Measurements from ENCODE around the gene FRYL.

The FRYL gene

GRCh38 chr4:48633657-48634056 is 146.4 kb downstream of the FRYL start:
- no peak for TF ChIP-seq CTCF (IDR thresholded peaks at IDR 0.05)
- H3K27ac Mint-ChIP-seq, result no peak overlapping the region
- no peaks in the 10 kb centered on the region for H3K9me3 Mint-ChIP-seq
- no peaks in the 10 kb centered on the region for H3K27me3 Mint-ChIP-seq (ENCODE audit: low read depth, poor library complexity)
- DNase-seq, result no peak
- H3K4me3 Mint-ChIP-seq, result no peak overlapping the region
- H3K36me3 Mint-ChIP-seq (ENCODE audit: low read depth), result peaks cover 3% of the 10 kb centered on the region
- H3K4me1 Mint-ChIP-seq, result no peaks in the 10 kb centered on the region

- no peaks in the 10 kb centered on the region for H3K9me3 Mint-ChIP-seq
- TF ChIP-seq CTCF (IDR thresholded peaks at IDR 0.05), result no peak
- H3K4me1 Mint-ChIP-seq, result no peaks in the 10 kb centered on the region
- peak overlapping the region; percentile 1 for H3K27ac Mint-ChIP-seq
- no peak for DNase-seq
- H3K27me3 Mint-ChIP-seq (ENCODE audit: low read depth, poor library complexity), result no peaks in the 10 kb centered on the region
- peaks cover 8% of the 10 kb centered on the region for H3K36me3 Mint-ChIP-seq (ENCODE audit: low read depth)
- H3K4me3 Mint-ChIP-seq, result no peak overlapping the region
Measured at GRCh38 chr4:48629458-48629857, 150.6 kb downstream of the FRYL start.

- DNase-seq, result no peak
- Mint-ChIP-seq H3K9me3 (no peaks in the 10 kb centered on the region), H3K27ac (no peak overlapping the region), H3K36me3 (ENCODE audit: low read depth) (peaks cover 28% of the 10 kb centered on the region), H3K27me3 (ENCODE audit: low read depth, poor library complexity) (no peaks in the 10 kb centered on the region), H3K4me3 (no peak overlapping the region), H3K4me1 (no peaks in the 10 kb centered on the region)
- TF ChIP-seq CTCF (IDR thresholded peaks at IDR 0.05), result no peak
Measured at GRCh38 chr4:48623182-48623780, 156.8 kb downstream of the FRYL start.

GRCh38 chr4:48620831-48621230 is 159.2 kb downstream of the FRYL start:
- Mint-ChIP-seq H3K4me1 (no peaks in the 10 kb centered on the region), H3K27me3 (ENCODE audit: low read depth, poor library complexity) (no peaks in the 10 kb centered on the region), H3K27ac (no peak overlapping the region)

GRCh38 chr4:48620093-48620492 is 160.0 kb downstream of the FRYL start:
- Mint-ChIP-seq H3K4me3 (no peak overlapping the region), H3K27ac (no peak overlapping the region), H3K27me3 (ENCODE audit: low read depth, poor library complexity) (no peaks in the 10 kb centered on the region), H3K36me3 (ENCODE audit: low read depth) (peaks cover 54% of the 10 kb centered on the region), H3K4me1 (no peaks in the 10 kb centered on the region), H3K9me3 (no peaks in the 10 kb centered on the region)
- no peak for TF ChIP-seq CTCF (IDR thresholded peaks at IDR 0.05)
- no peak for DNase-seq

More at GRCh38 chr4:48620831-48621230, 159.2 kb downstream of the FRYL start:
- no peak for DNase-seq
- Mint-ChIP-seq H3K4me3 (no peak overlapping the region), H3K36me3 (ENCODE audit: low read depth) (peaks cover 49% of the 10 kb centered on the region), H3K9me3 (no peaks in the 10 kb centered on the region)
- no peak for TF ChIP-seq CTCF (IDR thresholded peaks at IDR 0.05)

- no peaks in the 10 kb centered on the region for H3K4me1 Mint-ChIP-seq
- no peak for TF ChIP-seq CTCF (IDR thresholded peaks at IDR 0.05)
- H3K36me3 Mint-ChIP-seq (ENCODE audit: low read depth), result peaks cover 24% of the 10 kb centered on the region
- no peak overlapping the region for H3K27ac Mint-ChIP-seq
- DNase-seq, result no peak
- no peak overlapping the region for H3K4me3 Mint-ChIP-seq
- H3K9me3 Mint-ChIP-seq, result no peaks in the 10 kb centered on the region
- no peaks in the 10 kb centered on the region for H3K27me3 Mint-ChIP-seq (ENCODE audit: low read depth, poor library complexity)
Measured at GRCh38 chr4:48604527-48604926, 175.6 kb downstream of the FRYL start.
